Measurements from ENCODE around the gene SLCO3A1.

SLCO3A1 gene

GRCh38 chr15:91871837-91872236 is 18.3 kb downstream of the SLCO3A1 start:
- no peak for TF ChIP-seq CTCF (IDR thresholded peaks at IDR 0.05; ENCODE audit: low read depth, low read length)
- no peak for DNase-seq
- Histone ChIP-seq H3K27me3 (ENCODE audit: insufficient read depth, low read depth, severe bottlenecking) (peaks cover 35% of the 10 kb centered on the region), H3K4me3 (ENCODE audit: low read depth, low read length) (no peak overlapping the region), H3K9me3 (ENCODE audit: severe bottlenecking) (no peaks in the 10 kb centered on the region), H3K27ac (no peak overlapping the region), H3K36me3 (no peaks in the 10 kb centered on the region)

- H3K36me3 ChIP-seq, result no peaks in the 10 kb centered on the region
- no peak for TF ChIP-seq CTCF (IDR thresholded peaks at IDR 0.05; ENCODE audit: low read depth, low read length)
- H3K27ac ChIP-seq, result no peak overlapping the region
- no peak for DNase-seq
- peaks cover 38% of the 10 kb centered on the region for H3K27me3 ChIP-seq (ENCODE audit: insufficient read depth, low read depth, severe bottlenecking)
- no peaks in the 10 kb centered on the region for H3K9me3 ChIP-seq (ENCODE audit: severe bottlenecking)
- H3K4me3 ChIP-seq (ENCODE audit: low read depth, low read length), result no peak overlapping the region
Observed at GRCh38 chr15:91872356-91873137, 19.0 kb downstream of the SLCO3A1 start.

- DNase-seq, result no peak
- no peak overlapping the region for H3K4me3 ChIP-seq (ENCODE audit: low read depth, low read length)
- no peak for TF ChIP-seq CTCF (IDR thresholded peaks at IDR 0.05; ENCODE audit: low read depth, low read length)
- no peaks in the 10 kb centered on the region for H3K9me3 ChIP-seq (ENCODE audit: severe bottlenecking)
- H3K27ac ChIP-seq, result no peak overlapping the region
- no peaks in the 10 kb centered on the region for H3K36me3 ChIP-seq
- H3K27me3 ChIP-seq (ENCODE audit: insufficient read depth, low read depth, severe bottlenecking), result peaks cover 37% of the 10 kb centered on the region
Observed at GRCh38 chr15:91873138-91873536, 19.6 kb downstream of the SLCO3A1 start.

- Histone ChIP-seq H3K27ac (no peak overlapping the region), H3K9me3 (ENCODE audit: severe bottlenecking) (no peaks in the 10 kb centered on the region), H3K36me3 (no peaks in the 10 kb centered on the region), H3K4me3 (ENCODE audit: low read depth, low read length) (no peak overlapping the region), H3K27me3 (ENCODE audit: insufficient read depth, low read depth, severe bottlenecking) (peaks cover 39% of the 10 kb centered on the region)
- no peak for TF ChIP-seq CTCF (IDR thresholded peaks at IDR 0.05; ENCODE audit: low read depth, low read length)
- DNase-seq, result no peak
Observed at GRCh38 chr15:91874171-91874570, 20.7 kb downstream of the SLCO3A1 start.

- Histone ChIP-seq H3K4me3 (ENCODE audit: low read depth, low read length) (no peak overlapping the region), H3K27ac (no peak overlapping the region)
- no peak for TF ChIP-seq CTCF (IDR thresholded peaks at IDR 0.05; ENCODE audit: low read depth, low read length)
Observed at GRCh38 chr15:91874992-91875660, 21.6 kb downstream of the SLCO3A1 start.

More at GRCh38 chr15:91874992-91875660, 21.6 kb downstream of the SLCO3A1 start:
- Histone ChIP-seq H3K9me3 (ENCODE audit: severe bottlenecking) (no peaks in the 10 kb centered on the region), H3K27me3 (ENCODE audit: insufficient read depth, low read depth, severe bottlenecking) (peaks cover 38% of the 10 kb centered on the region), H3K36me3 (no peaks in the 10 kb centered on the region)
- no peak for DNase-seq

Data from WERI-Rb-1 (cell line).